ENCODE measurements around the gene CDC42EP3.

Gene CDC42EP3, protein sequence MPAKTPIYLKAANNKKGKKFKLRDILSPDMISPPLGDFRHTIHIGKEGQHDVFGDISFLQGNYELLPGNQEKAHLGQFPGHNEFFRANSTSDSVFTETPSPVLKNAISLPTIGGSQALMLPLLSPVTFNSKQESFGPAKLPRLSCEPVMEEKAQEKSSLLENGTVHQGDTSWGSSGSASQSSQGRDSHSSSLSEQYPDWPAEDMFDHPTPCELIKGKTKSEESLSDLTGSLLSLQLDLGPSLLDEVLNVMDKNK

GRCh38 chr2:37671009-37671815, at the start of gene CDC42EP3:
CDC42EP3 (minus strand) TSS chr2:37671642; CDS start chr2:37646587, 25,055 bp downstream.
- DNase-seq = peak; percentile 10

- DNase-seq = no peak
Measured at GRCh38 chr2:37721201-37721560, 49.7 kb upstream of the CDC42EP3 start.

DNA sequence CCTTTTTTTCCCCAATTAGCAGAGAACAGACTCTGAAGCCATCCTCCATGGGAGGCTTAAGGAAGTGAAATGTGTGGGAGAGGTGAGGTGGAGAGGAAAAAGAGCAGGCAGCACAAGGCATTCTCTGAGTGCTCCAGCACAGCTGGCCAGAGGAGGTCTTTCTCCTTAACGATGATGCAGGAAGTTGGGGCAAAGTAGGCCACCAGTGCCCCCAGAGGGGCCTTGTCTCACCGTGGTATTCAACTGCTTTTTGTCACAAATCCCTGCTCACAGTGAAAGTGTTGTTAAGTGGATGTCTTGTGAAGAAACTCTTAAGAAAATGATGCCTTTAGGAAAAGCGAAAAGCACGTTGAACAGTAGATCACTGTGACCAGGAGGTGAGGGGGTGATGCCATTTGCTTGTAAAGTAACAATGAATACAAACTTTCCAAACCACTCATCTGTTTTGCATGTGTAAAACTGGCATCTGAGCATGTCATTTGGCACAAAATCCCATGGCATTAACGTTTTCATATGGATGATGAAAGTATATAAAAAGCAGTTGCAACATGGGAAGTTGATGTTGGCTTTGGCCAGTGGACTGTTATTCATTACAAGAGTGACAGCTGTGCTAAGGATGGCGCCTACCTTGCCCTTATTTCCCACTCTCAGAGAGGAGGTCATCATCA, 49.2 kb upstream of the CDC42EP3 start:
- no peak for DNase-seq

GRCh38 chr2:37718515-37719161, 47.2 kb upstream of the CDC42EP3 start:
- DNase-seq = no peak

DNA sequence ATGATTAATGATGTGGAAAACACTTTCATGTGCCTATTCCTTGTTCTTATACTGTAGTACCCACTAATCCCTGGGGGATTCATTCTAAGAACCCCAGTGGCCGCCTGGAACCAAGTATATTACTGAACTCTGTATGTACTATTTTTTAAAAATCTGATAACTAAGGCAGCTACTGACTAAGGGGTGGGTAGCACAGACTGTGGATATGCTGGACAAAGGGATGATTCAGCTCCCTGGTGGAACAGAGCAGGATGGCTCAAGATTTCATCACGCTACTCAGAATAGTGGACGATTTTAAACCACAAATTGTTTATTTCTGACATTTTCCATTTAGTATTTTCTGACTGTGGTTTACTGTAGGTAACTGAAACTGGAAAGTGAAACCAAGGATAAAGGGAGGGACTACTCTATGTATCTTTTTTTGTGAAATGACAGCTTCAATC, 41.8 kb upstream of the CDC42EP3 start:
- DNase-seq = no peak

DNA sequence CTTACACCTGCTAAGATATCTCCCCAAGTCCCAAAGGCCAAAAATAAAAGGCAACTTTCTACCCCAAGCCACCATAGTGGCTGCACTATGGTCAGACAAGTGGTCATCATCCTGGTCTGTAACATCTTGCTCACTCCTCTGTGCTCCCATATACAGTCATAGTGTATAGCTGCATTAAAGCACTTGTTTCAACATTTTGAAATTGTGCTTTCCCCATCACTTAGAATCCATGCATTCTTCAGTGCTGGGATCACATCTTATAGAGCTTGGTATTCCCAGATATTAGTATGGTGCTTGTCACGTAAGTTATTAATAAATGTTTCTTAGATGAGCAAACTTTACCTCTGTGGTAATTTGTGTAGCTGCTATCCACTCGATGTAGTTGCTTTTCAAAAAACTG, 40.4 kb upstream of the CDC42EP3 start:
- no peak for DNase-seq

DNA sequence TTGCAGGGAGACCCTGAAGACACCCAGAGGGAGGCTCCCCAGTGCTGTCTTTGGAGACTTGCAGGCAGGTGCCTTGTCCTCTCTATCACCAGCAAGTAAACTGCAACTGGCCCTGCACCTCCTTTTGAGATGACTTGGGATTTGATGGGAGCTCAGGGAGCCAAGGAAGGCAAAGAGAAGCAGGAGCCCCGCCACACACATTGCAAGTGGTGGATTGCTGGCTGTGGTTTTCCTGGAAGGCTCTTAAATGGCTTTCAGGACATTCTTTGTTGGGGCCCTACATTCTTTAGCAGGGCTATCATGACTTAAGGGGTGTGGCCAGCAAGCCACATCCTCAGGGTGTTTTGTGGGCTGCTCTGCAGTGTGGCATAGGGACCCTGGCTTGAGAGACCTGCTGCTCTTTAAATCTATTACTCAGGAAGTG, 39.9 kb upstream of the CDC42EP3 start:
- no peak for DNase-seq

GRCh38 chr2:37709111-37709510, 37.7 kb upstream of the CDC42EP3 start:
- DNase-seq = no peak

GRCh38 chr2:37708146-37708545, 36.7 kb upstream of the CDC42EP3 start:
- no peak for DNase-seq

- DNase-seq = no peak
Measured at GRCh38 chr2:37707393-37707792, 36.0 kb upstream of the CDC42EP3 start.

GRCh38 chr2:37706334-37707183, 35.1 kb upstream of the CDC42EP3 start:
- no peak for DNase-seq

GRCh38 chr2:37705191-37705590, 33.7 kb upstream of the CDC42EP3 start:
- DNase-seq = no peak

- no peak for DNase-seq
Measured at GRCh38 chr2:37698931-37699481, 27.6 kb upstream of the CDC42EP3 start.

- DNase-seq = no peak
Measured at GRCh38 chr2:37695336-37695735, 23.9 kb upstream of the CDC42EP3 start.

DNA sequence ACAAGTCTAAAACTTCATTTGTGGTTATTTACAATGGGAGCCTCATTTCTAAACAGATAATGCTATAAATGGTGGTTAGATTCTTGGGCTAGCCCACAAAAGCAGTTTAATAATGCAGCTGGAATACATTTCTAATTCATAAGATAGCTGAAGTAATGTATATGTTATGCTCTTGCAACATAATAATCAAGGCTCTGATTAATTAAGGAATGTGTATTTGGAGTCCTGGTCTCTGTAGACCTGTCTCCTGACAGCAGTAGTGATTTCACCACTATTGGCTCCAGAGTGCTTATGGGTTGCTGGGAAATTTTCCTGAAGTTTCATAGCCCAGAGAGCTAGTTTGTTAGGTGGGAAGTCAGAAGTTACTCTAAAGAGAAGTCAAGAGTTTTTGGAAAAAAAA, 21.3 kb upstream of the CDC42EP3 start:
- no peak for DNase-seq

DNA sequence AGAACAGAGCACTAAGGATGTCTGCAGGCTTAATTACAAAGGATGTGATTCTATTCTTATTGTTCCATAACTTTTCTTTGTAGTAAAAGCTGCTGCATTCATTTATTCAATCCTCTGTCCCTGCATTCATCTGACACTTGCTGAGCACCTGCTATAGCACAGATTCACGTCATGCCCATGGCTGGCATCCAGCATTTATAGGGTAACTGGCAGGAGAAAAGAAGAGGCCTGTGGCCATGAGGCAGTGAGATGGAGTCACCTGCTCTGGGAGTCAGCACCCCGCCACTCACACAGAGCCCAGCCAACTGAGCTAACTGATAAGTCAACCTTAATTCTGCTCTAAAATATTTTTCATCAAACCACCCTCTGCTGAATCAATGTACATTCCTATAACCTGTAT, 18.3 kb upstream of the CDC42EP3 start:
- DNase-seq = no peak

DNA sequence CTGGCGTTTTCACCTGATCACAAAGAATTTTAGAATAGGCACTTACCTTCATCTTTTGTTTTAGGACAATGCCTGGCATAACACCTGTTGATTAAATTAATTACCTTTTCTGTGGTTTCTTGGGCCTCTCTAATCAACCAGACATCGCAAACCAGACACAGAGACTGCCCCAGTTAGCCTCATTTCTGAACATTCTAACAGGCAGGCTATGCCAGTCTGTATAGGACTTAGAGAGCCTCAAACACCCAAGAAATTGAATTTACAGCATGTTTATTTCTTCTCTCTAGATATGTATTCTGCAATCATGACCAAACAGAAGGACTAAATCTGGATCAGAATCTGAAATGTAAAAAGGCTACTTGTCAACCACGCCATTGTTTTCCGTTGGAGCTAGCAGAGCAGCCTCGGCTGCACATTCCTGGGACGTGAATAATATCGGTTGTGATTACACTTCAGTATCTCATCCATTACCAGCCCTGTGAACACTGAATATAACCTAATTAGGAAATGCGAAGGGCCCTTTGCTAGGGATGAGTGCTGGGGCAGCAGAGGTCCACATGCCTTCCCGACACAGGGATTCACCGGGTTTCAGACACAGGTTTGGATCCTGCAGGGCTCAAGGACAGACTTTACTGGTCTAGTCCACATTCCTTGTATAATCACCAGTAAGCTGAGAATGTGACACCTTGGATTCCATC, 17.5 kb upstream of the CDC42EP3 start:
- DNase-seq = no peak

- no peak for DNase-seq
Measured at GRCh38 chr2:37686792-37687526, 15.5 kb upstream of the CDC42EP3 start.

- no peak for DNase-seq
Measured at GRCh38 chr2:37684809-37685208, 13.4 kb upstream of the CDC42EP3 start.

DNA sequence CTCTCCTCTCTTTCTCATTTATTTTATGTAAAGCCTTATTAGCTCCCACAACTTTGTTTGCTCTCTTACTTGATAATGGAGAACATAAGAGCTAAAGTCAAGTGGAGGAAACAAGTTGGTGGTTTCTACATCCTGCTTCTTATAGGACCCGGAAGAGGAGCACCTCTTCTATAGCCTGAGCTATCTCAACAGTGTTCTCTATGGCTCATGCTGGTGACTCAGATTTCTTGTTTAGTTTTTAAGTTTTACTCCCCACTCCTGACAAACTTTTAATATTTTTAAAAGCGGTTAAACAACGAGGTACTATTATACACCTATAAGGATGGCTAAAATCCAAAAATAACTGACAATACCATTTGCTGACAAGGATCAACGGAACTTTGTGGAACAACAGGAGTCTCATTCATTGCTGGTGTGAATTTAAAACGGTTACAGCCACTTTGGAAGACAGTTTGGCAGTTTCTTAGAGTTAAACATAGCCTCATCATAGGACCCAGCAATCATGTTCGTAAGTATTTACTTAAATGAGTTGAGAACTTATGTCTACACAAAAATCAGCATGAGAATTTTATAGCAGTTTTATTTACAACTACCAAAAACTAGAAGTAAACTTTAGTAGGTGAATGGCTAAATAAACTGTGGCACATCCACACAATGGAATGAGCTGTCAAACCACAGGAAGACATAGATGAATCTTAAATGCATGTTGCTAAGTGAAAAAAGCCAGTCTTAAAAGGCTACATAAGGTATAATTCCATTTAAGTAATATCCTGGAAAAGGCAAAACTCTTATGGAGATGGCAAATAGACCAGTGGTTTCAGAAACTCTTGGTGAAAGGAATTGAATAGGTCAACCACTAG, 12.7 kb upstream of the CDC42EP3 start:
- no peak for DNase-seq

Data from NCI-H1048 (cell line).